Prostate gland (tissue), 2 donors: Measurements from ENCODE around the gene GRIK2. TPM values are rescaled to one million over a fixed set of nuclear protein-coding genes. Genes with fewer than 3 reads are reported as not detected.

Experiments used
- DNase-seq: peaks from one replicate; pipeline ENCODE4 v3.0.0-alpha.2; 2019; ENCODE audit warnings: low spot score
- H3K27ac ChIP-seq, 2 donors: fragments of 200-600 bp; sonication (generic); 2 replicates each; pipeline ENCODE4 v1.5.1; 2017 to 2019
- H3K27me3 ChIP-seq: fragments of 200-600 bp; sonication (generic); replicated peaks from 2 replicates; pipeline ENCODE4 v1.5.1; 2019; ENCODE audit not compliant: insufficient read depth
- H3K36me3 ChIP-seq, 2 donors: fragments of 200-600 bp; sonication (generic); 1 replicate in 1 of 2; 2 replicates in 1 of 2; pipeline versions ENCODE4 v1.5.1 to v1.8.1; 2017 to 2019
- H3K4me1 ChIP-seq: fragments of 200-600 bp; sonication (generic); replicated peaks from 2 replicates; pipeline ENCODE4 v1.5.1; 2019
- H3K4me3 ChIP-seq, 2 donors: fragments of 200-600 bp; sonication (generic); 2 replicates each; pipeline ENCODE4 v1.5.1; 2017 to 2019
- H3K9me3 ChIP-seq: fragments of 200-600 bp; sonication (generic); 2 replicates; pipeline ENCODE4 v1.5.1; 2017
- POLR2A ChIP-seq: fragments of 450-650 bp; IDR thresholded peaks from one replicate; pipeline ENCODE4 v1.6.1; 2016; ENCODE audit warnings: antibody characterized with exemption, mild to moderate bottlenecking
- POLR2AphosphoS5 ChIP-seq: sonication (generic); formaldehyde crosslinking; IDR thresholded peaks from one replicate; pipeline ENCODE4 v1.6.1; 2017; ENCODE audit warnings: antibody characterized with exemption
- WGBS: methylation state at CpG from one replicate; pipeline ENCODE4 v1.1.5; 2018; 5-methylcytosine and 5-hydroxymethylcytosine counted together
- intact Hi-C: fragments of 100-400 bp; cut with DNase I; formaldehyde crosslinking; loops from one replicate; pipeline ENCODE4 v1.14.2; 2022
- total RNA-seq, 2 donors: library from RNA; depleted of rRNA; stranded (reverse); fragments of >200 nt; gene quantifications; one replicate each; pipeline ENCODE4 v1.1.0, GENCODE V29; 2016
- TF ChIP-seq, protein P1 (sequence below), 4 experiments: fragments of 200-600 bp in 2 of 4; fragments of 450-650 bp in 2 of 4; sonication (generic) in 2 of 4; IDR thresholded peaks; 1 replicate in 3 of 4; 2 replicates in 1 of 4; pipeline ENCODE4 v1.5.1; 2016 to 2019; ENCODE audit warnings: antibody characterized with exemption in 4 of 4, mild to moderate bottlenecking in 2 of 4, moderate library complexity in 2 of 4

GRIK2 gene
- total RNA-seq, 2 donors from 2014 or later = 2.6 to 15.7 TPM

DNA sequence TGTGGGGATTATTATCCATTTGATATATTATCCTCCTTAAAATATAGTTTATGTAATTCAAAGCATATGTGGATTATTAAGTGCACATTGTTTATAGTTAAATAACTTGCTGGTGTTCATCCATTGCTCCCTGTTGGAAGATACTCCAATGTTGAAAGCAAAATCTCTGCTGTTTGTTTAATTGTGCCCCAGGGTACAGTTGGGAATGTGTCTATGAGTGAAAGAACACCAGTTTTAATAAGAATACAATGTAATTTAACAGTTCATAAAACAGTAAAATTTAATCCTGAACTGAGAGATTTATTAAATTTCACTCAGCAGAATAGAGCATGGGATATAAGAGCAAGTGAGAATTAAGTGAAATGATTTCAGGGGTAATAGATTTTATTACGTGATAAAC is 364.9 kb downstream of the GRIK2 start:
- 32% methylated on average over 1 of the region's 1 CpG for WGBS
- Histone ChIP-seq H3K4me3 (no peak overlapping the region), H3K4me1 (no peaks in the 10 kb centered on the region), H3K27me3 (no peaks in the 10 kb centered on the region), H3K9me3 (no peaks in the 10 kb centered on the region), H3K36me3 (no peaks in the 10 kb centered on the region), H3K27ac (no peak overlapping the region)
- TF ChIP-seq POLR2AphosphoS5 = no peak
- intact Hi-C loops = no loop called here
- no peak for DNase-seq

DNA sequence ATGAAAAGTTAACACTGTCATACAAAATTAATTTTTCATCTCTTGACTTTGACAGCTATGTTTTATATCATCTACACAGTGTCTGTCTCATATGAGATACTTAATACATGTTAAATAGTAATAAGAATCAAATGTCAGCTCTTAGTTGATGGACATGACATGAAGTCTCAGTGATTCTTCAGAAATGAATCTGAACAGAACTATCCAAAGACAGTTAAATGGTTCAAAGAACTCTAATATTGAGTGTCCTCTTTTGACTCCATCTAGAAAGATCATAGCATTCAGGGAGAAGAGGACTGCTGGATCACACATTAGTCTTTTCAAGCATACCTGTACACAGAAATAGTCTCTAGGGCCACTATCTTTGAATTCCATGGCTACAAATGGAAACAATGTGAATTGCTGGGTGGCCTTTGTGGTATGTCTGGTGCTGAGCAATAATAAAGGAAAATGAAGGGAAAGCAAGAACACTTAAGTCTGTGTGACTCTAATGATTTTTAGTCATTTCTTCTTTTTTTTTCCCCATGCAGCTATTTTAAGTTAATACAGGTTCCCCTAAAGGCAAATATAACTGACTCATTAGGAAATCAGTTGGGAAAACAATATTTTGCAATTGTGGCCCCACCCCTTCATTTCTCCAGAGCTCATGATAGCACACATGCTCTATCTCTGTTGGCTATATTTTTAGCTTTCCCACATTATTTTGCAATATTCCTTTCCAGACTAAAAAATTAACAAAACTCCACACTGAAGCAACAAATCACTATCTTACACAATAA is 367.5 kb downstream of the GRIK2 start:
- H3K27ac ChIP-seq = no peak overlapping the region
- H3K4me1 ChIP-seq = no peaks in the 10 kb centered on the region
- no peak overlapping the region for H3K4me3 ChIP-seq
- intact Hi-C loops = no loop called here
- no peaks in the 10 kb centered on the region for H3K27me3 ChIP-seq
- H3K9me3 ChIP-seq = no peaks in the 10 kb centered on the region
- no peak for TF ChIP-seq POLR2A
- TF ChIP-seq, protein P1, sequence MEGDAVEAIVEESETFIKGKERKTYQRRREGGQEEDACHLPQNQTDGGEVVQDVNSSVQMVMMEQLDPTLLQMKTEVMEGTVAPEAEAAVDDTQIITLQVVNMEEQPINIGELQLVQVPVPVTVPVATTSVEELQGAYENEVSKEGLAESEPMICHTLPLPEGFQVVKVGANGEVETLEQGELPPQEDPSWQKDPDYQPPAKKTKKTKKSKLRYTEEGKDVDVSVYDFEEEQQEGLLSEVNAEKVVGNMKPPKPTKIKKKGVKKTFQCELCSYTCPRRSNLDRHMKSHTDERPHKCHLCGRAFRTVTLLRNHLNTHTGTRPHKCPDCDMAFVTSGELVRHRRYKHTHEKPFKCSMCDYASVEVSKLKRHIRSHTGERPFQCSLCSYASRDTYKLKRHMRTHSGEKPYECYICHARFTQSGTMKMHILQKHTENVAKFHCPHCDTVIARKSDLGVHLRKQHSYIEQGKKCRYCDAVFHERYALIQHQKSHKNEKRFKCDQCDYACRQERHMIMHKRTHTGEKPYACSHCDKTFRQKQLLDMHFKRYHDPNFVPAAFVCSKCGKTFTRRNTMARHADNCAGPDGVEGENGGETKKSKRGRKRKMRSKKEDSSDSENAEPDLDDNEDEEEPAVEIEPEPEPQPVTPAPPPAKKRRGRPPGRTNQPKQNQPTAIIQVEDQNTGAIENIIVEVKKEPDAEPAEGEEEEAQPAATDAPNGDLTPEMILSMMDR (IDR thresholded peaks at IDR 0.05) = no peak
- no peak for TF ChIP-seq POLR2AphosphoS5
- H3K36me3 ChIP-seq = no peaks in the 10 kb centered on the region
- no peak for DNase-seq

DNA sequence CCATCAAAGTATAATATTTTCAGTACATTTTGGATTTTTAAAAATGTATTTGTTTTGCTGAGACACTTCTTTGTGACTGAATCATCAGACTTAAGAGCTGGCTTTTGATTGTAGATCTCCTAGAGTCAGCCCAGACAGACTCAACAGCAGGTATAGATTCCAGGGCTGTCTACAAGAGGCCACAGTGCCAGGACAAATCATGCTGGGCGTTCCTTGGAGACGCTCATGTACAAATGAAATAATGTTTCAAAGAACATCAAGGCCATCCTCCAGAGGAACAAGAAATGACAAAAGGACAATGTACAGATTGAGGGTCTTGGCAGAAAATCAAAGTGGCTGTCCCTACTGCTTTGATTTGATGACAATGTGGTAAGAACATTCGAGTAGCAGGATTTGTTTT is 369.3 kb downstream of the GRIK2 start:
- intact Hi-C loops = no loop called here
- DNase-seq = no peak
- Histone ChIP-seq H3K4me1 (no peaks in the 10 kb centered on the region), H3K4me3 (no peak overlapping the region), H3K27me3 (no peaks in the 10 kb centered on the region), H3K27ac (no peak overlapping the region), H3K9me3 (no peaks in the 10 kb centered on the region), H3K36me3 (no peaks in the 10 kb centered on the region)
- TF ChIP-seq POLR2A (no peak), POLR2AphosphoS5 (no peak)
- TF ChIP-seq, protein P1 (IDR thresholded peaks at IDR 0.05) = no peak
- WGBS = 35% methylated on average over 3 of the region's 3 CpGs

DNA sequence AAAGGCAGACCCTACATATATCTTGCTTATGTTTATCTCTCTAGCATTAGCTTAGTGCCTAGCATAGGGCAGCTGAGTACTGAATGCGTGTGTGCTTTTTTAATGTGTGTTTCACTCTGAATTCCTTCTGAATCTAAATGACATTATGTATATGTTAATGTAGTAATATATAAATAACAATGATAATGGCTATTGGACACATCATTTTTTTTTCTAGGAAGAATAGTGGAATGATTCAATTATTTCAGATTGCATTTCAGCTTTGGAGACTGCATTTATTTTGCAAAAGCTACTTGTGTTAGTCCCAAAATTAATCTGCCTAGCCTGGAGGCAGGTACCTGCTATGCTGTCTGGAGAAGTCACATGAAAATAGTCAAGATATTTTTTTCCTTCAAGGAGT is 371.8 kb downstream of the GRIK2 start:
- no peak overlapping the region for H3K4me3 ChIP-seq
- TF ChIP-seq POLR2A = no peak
- TF ChIP-seq, protein P1 (IDR thresholded peaks at IDR 0.05) = no peak
- no peak for TF ChIP-seq POLR2AphosphoS5
- no peak for DNase-seq
- 89% methylated on average over 1 of the region's 1 CpG for WGBS
- intact Hi-C loops = no loop called here
- no peaks in the 10 kb centered on the region for H3K4me1 ChIP-seq
- no peak overlapping the region for H3K27ac ChIP-seq
- H3K36me3 ChIP-seq = no peaks in the 10 kb centered on the region
- no peaks in the 10 kb centered on the region for H3K27me3 ChIP-seq
- no peaks in the 10 kb centered on the region for H3K9me3 ChIP-seq

DNA sequence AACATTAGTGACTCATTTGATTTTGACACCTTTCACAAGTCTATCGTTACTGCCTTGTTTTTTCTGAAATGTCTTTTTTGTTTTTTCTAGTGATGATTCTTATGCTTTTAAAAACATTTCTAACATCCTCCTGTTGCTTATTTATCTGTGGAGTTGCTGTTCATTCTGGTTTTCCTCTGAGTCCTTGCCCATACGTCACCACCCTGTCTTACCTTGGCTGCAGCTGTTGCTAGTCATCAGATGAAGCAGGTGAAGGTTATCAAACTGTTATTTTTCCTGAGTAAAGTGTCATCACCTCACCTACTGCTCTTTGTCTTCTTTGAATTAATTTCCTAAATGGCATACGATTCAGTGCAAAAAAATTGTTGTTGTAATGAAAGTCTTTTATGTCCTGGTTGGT is 376.6 kb downstream of the GRIK2 start:
- H3K36me3 ChIP-seq = no peaks in the 10 kb centered on the region
- no peaks in the 10 kb centered on the region for H3K27me3 ChIP-seq
- no peaks in the 10 kb centered on the region for H3K9me3 ChIP-seq
- H3K4me3 ChIP-seq = no peak overlapping the region
- intact Hi-C loops = no loop called here
- DNase-seq = no peak
- 76% methylated on average over 3 of the region's 3 CpGs for WGBS
- no peaks in the 10 kb centered on the region for H3K4me1 ChIP-seq
- TF ChIP-seq POLR2AphosphoS5 = no peak
- no peak for TF ChIP-seq POLR2A
- TF ChIP-seq, protein P1 (IDR thresholded peaks at IDR 0.05) = no peak
- H3K27ac ChIP-seq = no peak overlapping the region
